K562 (cell line): ENCODE measurements around the gene MAMDC2. TPM values are rescaled to one million over a fixed set of nuclear protein-coding genes. Genes with fewer than 3 reads are reported as not detected.

ENCODE experiments used
- ATAC-seq: fragments of 200-7000 bp; cut with Tn5 transposase; 3 replicates; pipeline ENCODE4 v1.9.1; 2020; ENCODE audit warnings: moderate library complexity
- BruUV-seq: library from RNA; stranded (reverse); fragments of 400-500 nt; replicated peaks from 2 replicates; lab custom pipeline; 2021; lab: Mats Ljungman, UMichigan
- CTCF ChIA-PET: fragments of 300-600 bp; formaldehyde crosslinking; extraction: SDS; loops from one replicate; lab custom pipeline; 2021; ENCODE audit warnings: low intra/inter-chr PET ratio; lab: Yijun Ruan, JAX
- POLR2A ChIA-PET: fragments of 300-600, 350-650 bp; sonication (Branson Sonifier 250); formaldehyde crosslinking; extraction: SDS; loops from one replicate; lab custom pipeline; 2021; ENCODE audit warnings: antibody characterized with exemption, inconsistent platforms; lab: Yijun Ruan, JAX
- DNase-seq, 4 experiments: peaks; one replicate each; pipeline versions ENCODE4 v3.0.0 to v3.0.0-alpha.2; 2011 to 2018; ENCODE audit warnings: low spot score in 3 of 4, mixed read lengths in 3 of 4; ENCODE audit errors: extremely low read depth in 1 of 4
- FAIRE-seq: peaks from 2 replicates; lab custom pipeline; 2011; peaks lifted over from hg19 to GRCh38; lab: Jason Lieb, UNC
- H2AFZ ChIP-seq: 2 replicates; pipeline ENCODE4 v1.6.0; 2011; ENCODE audit warnings: low read depth, low read length, control low read depth, inconsistent platforms
- H3K27ac ChIP-seq: fragments of 200-600 bp; 3 replicates; pipeline ENCODE4 v1.8.0; 2011; ENCODE audit warnings: low read depth, mild to moderate bottlenecking, control low read depth, inconsistent platforms, low read length, moderate library complexity, mixed read lengths; ENCODE audit errors: extremely low read depth
- H3K27me3 ChIP-seq, 2 experiments: fragments of 300-600 bp in 1 of 2; 2 replicates in 1 of 2; 3 replicates in 1 of 2; pipeline versions ENCODE4 v1.6.0 to v1.8.0; 2011; ENCODE audit warnings: inconsistent platforms in 2 of 2, low read length in 2 of 2, mild to moderate bottlenecking in 1 of 2, mixed read lengths in 1 of 2, moderate library complexity in 1 of 2; ENCODE audit not compliant: control insufficient read depth in 2 of 2, insufficient read depth in 2 of 2
- H3K36me3 ChIP-seq: fragments of 300-600 bp; 3 replicates; pipeline ENCODE4 v1.8.0; 2011; ENCODE audit warnings: mild to moderate bottlenecking, low read length, inconsistent platforms; ENCODE audit not compliant: control insufficient read depth, insufficient read depth
- H3K4me1 ChIP-seq, 2 experiments: fragments of 200-600 bp in 1 of 2; replicated peaks in 1 of 2; 2 replicates in 1 of 2; 3 replicates in 1 of 2; pipeline versions ENCODE4 v1.5.1 to v1.8.0; 2011; ENCODE audit warnings: inconsistent platforms in 2 of 2, low read length in 2 of 2, mild to moderate bottlenecking in 1 of 2, mixed read lengths in 1 of 2, moderate library complexity in 1 of 2; ENCODE audit not compliant: control insufficient read depth in 2 of 2, insufficient read depth in 2 of 2
- H3K4me2 ChIP-seq: 2 replicates; pipeline ENCODE4 v1.6.1; 2011; ENCODE audit warnings: low read length, control low read depth, inconsistent platforms, mixed read lengths; ENCODE audit not compliant: insufficient read depth
- H3K4me3 ChIP-seq: fragments of 200-600 bp; sonication (generic), shearing (Covaris generic); 2 replicates; pipeline ENCODE4 v1.5.1; 2016; ENCODE audit warnings: control low read depth, inconsistent platforms
- H3K79me2 ChIP-seq: fragments of 200-600 bp; 3 replicates; pipeline ENCODE4 v1.8.0; 2011; ENCODE audit warnings: low read length, inconsistent platforms; ENCODE audit not compliant: control insufficient read depth, insufficient read depth
- H3K9ac ChIP-seq, 2 experiments: 2 replicates each; pipeline versions ENCODE4 v1.6.0 to v1.6.1; 2011; ENCODE audit warnings: low read depth in 2 of 2, low read length in 2 of 2, control low read depth in 1 of 2, inconsistent platforms in 1 of 2, mild to moderate bottlenecking in 1 of 2, mixed read lengths in 1 of 2; ENCODE audit not compliant: insufficient read depth in 1 of 2
- H3K9me1 ChIP-seq: one replicate; pipeline ENCODE4 v1.6.0; 2011; ENCODE audit warnings: inconsistent platforms, mild to moderate bottlenecking, low read length, moderate library complexity; ENCODE audit not compliant: control insufficient read depth, insufficient read depth
- H3K9me3 ChIP-seq: replicated peaks from 2 replicates; pipeline ENCODE4 v1.5.1; 2011; ENCODE audit warnings: low read depth, low read length, inconsistent platforms; ENCODE audit not compliant: control insufficient read depth, insufficient read depth
- H4K20me1 ChIP-seq: replicated peaks from 2 replicates; pipeline ENCODE4 v1.6.1; 2011; ENCODE audit warnings: low read length, inconsistent platforms, mixed read lengths; ENCODE audit not compliant: control insufficient read depth, insufficient read depth
- CCAR2 ChIP-seq: fragments of 200-400 bp; formaldehyde crosslinking; IDR thresholded peaks from 2 replicates; pipeline ENCODE4 v1.6.1; 2017; ENCODE audit warnings: mild to moderate bottlenecking, low read depth, low read length
- CCNT2 ChIP-seq: IDR thresholded peaks from 2 replicates; pipeline ENCODE4 v1.6.1; 2011; ENCODE audit warnings: borderline replicate concordance, low read depth, mild to moderate bottlenecking, moderate library complexity, mixed read lengths, low read length; ENCODE audit not compliant: insufficient read length; ENCODE audit errors: extremely low read depth
- CREB1 ChIP-seq, 2 experiments: sonication (generic) in 1 of 2; formaldehyde crosslinking in 1 of 2; IDR thresholded peaks; 2 replicates each; pipeline versions ENCODE4 v1.6.1 to v1.8.0; 2012 to 2022; ENCODE audit warnings: inconsistent platforms in 1 of 2, mild to moderate bottlenecking in 1 of 2, missing genetic modification reagents in 1 of 2, moderate library complexity in 1 of 2
- DMBX1 ChIP-seq: fragments of 250-450 bp; sonication (Bioruptor Pico); IDR thresholded peaks from 2 replicates; pipeline ENCODE4 v1.8.0; 2022; ENCODE audit warnings: inconsistent platforms, mild to moderate bottlenecking, moderate library complexity, borderline replicate concordance
- EP400 ChIP-seq: fragments of 450-650 bp; IDR thresholded peaks from 2 replicates; pipeline ENCODE4 v1.6.1; 2017; ENCODE audit warnings: antibody characterized with exemption, mild to moderate bottlenecking, moderate library complexity
- GABPB1 ChIP-seq: sonication (generic); formaldehyde crosslinking; IDR thresholded peaks from 2 replicates; pipeline ENCODE4 v1.8.0; 2022; ENCODE audit warnings: mild to moderate bottlenecking, missing genetic modification reagents
- KAT2B ChIP-seq: IDR thresholded peaks from one replicate; pipeline ENCODE4 v1.6.1; 2012; ENCODE audit warnings: low read depth, mild to moderate bottlenecking, control low read depth, inconsistent platforms, low read length, moderate library complexity
- NR2C1 ChIP-seq, 2 experiments: fragments of 450-650 bp; IDR thresholded peaks; 2 replicates each; pipeline ENCODE4 v1.6.1; 2017; ENCODE audit warnings: mild to moderate bottlenecking in 2 of 2, antibody characterized with exemption in 1 of 2, inconsistent platforms in 1 of 2, missing compliant biosample characterization in 1 of 2, missing genetic modification characterization in 1 of 2
- RAD51 ChIP-seq: fragments of 450-650 bp; IDR thresholded peaks from 2 replicates; pipeline ENCODE4 v1.7.1; 2016; ENCODE audit warnings: low read depth, mild to moderate bottlenecking, borderline replicate concordance
- RHOXF2B ChIP-seq: fragments of 250-450 bp; sonication (Bioruptor Pico); conservative IDR thresholded peaks from 2 replicates; pipeline ENCODE4 v1.5.1; 2021
- SMC3 ChIP-seq: conservative IDR thresholded peaks from 2 replicates; pipeline ENCODE4 v1.6.1; 2011; ENCODE audit warnings: low read depth, low read length, improper control_type of control experiment; ENCODE audit not compliant: insufficient read depth
- SNRNP70 ChIP-seq: fragments of 200-400 bp; formaldehyde crosslinking; optimal IDR thresholded peaks from 2 replicates; pipeline ENCODE3; 2017; ENCODE audit warnings: low read depth, low read length
- TCFL5 ChIP-seq: fragments of 250-450 bp; sonication (Bioruptor Pico); conservative IDR thresholded peaks from 2 replicates; pipeline ENCODE4 v1.6.1; 2021; ENCODE audit warnings: mild to moderate bottlenecking, moderate library complexity, matching md5 sums
- THAP12 ChIP-seq: fragments of 250-450 bp; sonication (Bioruptor Pico); IDR thresholded peaks from 2 replicates; pipeline ENCODE4 v1.9.0; 2021; ENCODE audit warnings: mild to moderate bottlenecking, inconsistent platforms
- ZBTB1 ChIP-seq: sonication (generic); formaldehyde crosslinking; IDR thresholded peaks from 2 replicates; pipeline ENCODE4 v1.8.1; 2023; ENCODE audit warnings: missing genetic modification reagents, low read depth, mild to moderate bottlenecking, borderline replicate concordance
- ZHX1 ChIP-seq: fragments of 150-350 bp; conservative IDR thresholded peaks from 2 replicates; pipeline ENCODE4 v1.6.1; 2014; ENCODE audit warnings: low read length
- ZNF3 ChIP-seq: fragments of 250-450 bp; sonication (Bioruptor Pico); IDR thresholded peaks from 2 replicates; pipeline ENCODE4 v1.5.0; 2021; ENCODE audit warnings: mild to moderate bottlenecking, moderate library complexity
- WGBS: fragments of 100-300 bp; shearing (Covaris generic); methylation state at CpG from one replicate; pipeline ENCODE4 v1.1.6; 2016; ENCODE audit warnings: low coverage, mixed read lengths; ENCODE audit not compliant: insufficient coverage; ENCODE audit errors: missing lambda C conversion rate; 5-methylcytosine and 5-hydroxymethylcytosine counted together
- in situ Hi-C: fragments of 300-500 bp; cut with MboI; formaldehyde crosslinking; loops from 4 replicates; pipeline ENCODE4 v1.15.0; 2018; ENCODE audit warnings: inconsistent platforms, mixed read lengths
- intact Hi-C: fragments of 100-400 bp; cut with micrococcal nuclease; formaldehyde crosslinking; loops from 2 replicates; pipeline ENCODE4 v1.14.2; 2022
- polyA plus RNA-seq, 8 experiments: library from polyadenylated mRNA; depleted of rRNA in 4 of 8; stranded (reverse) in 5 of 8; unstranded in 3 of 8; fragments of >200 nt; fragmentation: Nextera tagmentation in 2 of 8; fragmentation: Illumina TruSeq in 1 of 8; extraction: Ambion mirVana in 2 of 8; extraction: Trizol in 1 of 8; gene quantifications; 2 replicates each; pipeline versions ENCODE4 v1.2.1 to v1.2.3, GENCODE V29; 2011 to 2014; ENCODE audit warnings: inconsistent platforms in 1 of 8, missing spikeins in 1 of 8
- total RNA-seq, 7 experiments: library from RNA; depleted of rRNA in 6 of 7; stranded (reverse); fragments of >200 nt in 6 of 7; fragmentation: Illumina TruSeq in 2 of 7; extraction: Trizol in 2 of 7; gene quantifications; 2 replicates each; pipeline versions ENCODE4 v1.2.1 to v1.2.3, GENCODE V29; 2011 to 2021; ENCODE audit warnings: low replicate concordance in 1 of 7

The MAMDC2 gene
- total and polyA plus RNA-seq, 9 of the 15 experiments (the other 6 are each of a cell fraction or from before 2014, with no cell fraction given): 0.01 to 0.03 TPM; not detected in 7

GRCh38 chr9:70217029-70217428 lies 173.4 kb downstream of the MAMDC2 start (continued):
- no peak for TF ChIP-seq CCNT2

GRCh38 chr9:70218767-70219166 lies 175.1 kb downstream of the MAMDC2 start:
- no TSS peak for BruUV-seq
- no peak for DNase-seq
- H3K9ac ChIP-seq: no peak overlapping the region
- POLR2A ChIA-PET: interaction anchor here (0.5 kb wide), 1 partner anchor 270 kb away, joined by 3 read pairs; no protein-coding TSS in a partner anchor
- no peak overlapping the region for H2AFZ ChIP-seq
- CTCF ChIA-PET: no interaction called here
- intact Hi-C loops (no loop called here), in situ Hi-C loops (no loop called here)
- no peaks in the 10 kb centered on the region; a peak in 1 of 5 replicates for H3K27me3 ChIP-seq
- no peak overlapping the region for H3K4me3 ChIP-seq
- WGBS: 0% methylated on average over 1 of the region's 1 CpG
- no peak overlapping the region for H3K27ac ChIP-seq
- H3K36me3 ChIP-seq: no peaks in the 10 kb centered on the region
- no peaks in the 10 kb centered on the region for H3K79me2 ChIP-seq
- FAIRE-seq: no peak
- no peaks in the 10 kb centered on the region for H3K9me3 ChIP-seq
- H3K4me2 ChIP-seq: no peak overlapping the region
- no peaks in the 10 kb centered on the region for H3K4me1 ChIP-seq
- no peaks in the 10 kb centered on the region for H3K9me1 ChIP-seq
- no peaks in the 10 kb centered on the region for H4K20me1 ChIP-seq
- ATAC-seq: no peak
- TF ChIP-seq NR2C1 (IDR thresholded peaks at IDR 0.05) (no peak), NR2C1 (tag; IDR thresholded peaks at IDR 0.05) (no peak), EP400 (no peak), SNRNP70 (no peak), SMC3 (no peak), ZNF3 (no peak), ZBTB1 (CRISPR knock-in tag) (no peak), CREB1 (IDR thresholded peaks at IDR 0.05) (no peak), CREB1 (CRISPR knock-in tag; IDR thresholded peaks at IDR 0.05) (no peak), THAP12 (CRISPR knock-in tag) (no peak), RAD51 (no peak), KAT2B (no peak), ZHX1 (no peak), GABPB1 (CRISPR knock-in tag) (no peak), TCFL5 (CRISPR knock-in tag) (no peak), CCAR2 (no peak), DMBX1 (CRISPR knock-in tag) (no peak), RHOXF2B (CRISPR knock-in tag) (no peak)
